Suprapubic skin (tissue), 4 donors: Measurements from ENCODE around the gene SNX13.

Experiments used
- CTCF ChIP-seq, 2 donors: fragments of 200-600 bp in 1 of 2; fragments of 450-650 bp in 1 of 2; sonication (generic) in 1 of 2; IDR thresholded peaks; one replicate each; pipeline ENCODE4 v1.5.1; 2016 to 2019; ENCODE audit warnings: antibody characterized with exemption in 2 of 2, mild to moderate bottlenecking in 1 of 2, moderate library complexity in 1 of 2
- POLR2A ChIP-seq, 2 donors: fragments of 450-650 bp; IDR thresholded peaks; one replicate each; pipeline ENCODE4 v1.6.1; 2017; ENCODE audit warnings: antibody characterized with exemption in 2 of 2, mild to moderate bottlenecking in 2 of 2, moderate library complexity in 2 of 2
- POLR2AphosphoS5 ChIP-seq, 3 donors: sonication (generic); formaldehyde crosslinking; IDR thresholded peaks; one replicate each; pipeline ENCODE4 v1.6.1; 2017; ENCODE audit warnings: antibody characterized with exemption in 3 of 3

- no peak for TF ChIP-seq POLR2A (IDR thresholded peaks at IDR 0.05)
- no peak for TF ChIP-seq CTCF (IDR thresholded peaks at IDR 0.05)
- no peak for TF ChIP-seq POLR2AphosphoS5 (IDR thresholded peaks at IDR 0.05)
Observed at GRCh38 chr7:17758008-17758407, 182.3 kb downstream of the SNX13 start.
